OCI-LY1 (cell line): ENCODE results near the gene CBX4.

ENCODE experiments used
- H2AFZ ChIP-seq: fragments of 200-600 bp; sonication (generic), shearing (Covaris generic); 2 replicates; pipeline ENCODE4 v1.6.0; 2014; ENCODE audit warnings: antibody characterized with exemption, mild to moderate bottlenecking, low read length
- H3F3A ChIP-seq: fragments of 200-600 bp; sonication (generic), shearing (Covaris generic); 2 replicates; pipeline ENCODE4 v1.6.0; 2014; ENCODE audit warnings: mild to moderate bottlenecking, antibody characterized with exemption, low read length, moderate library complexity; ENCODE audit not compliant: insufficient read depth
- H3K27ac ChIP-seq: fragments of 200-600 bp; sonication (generic); 2 replicates; pipeline ENCODE4 v1.5.1; 2014; ENCODE audit warnings: low read length, mixed run types, mild to moderate bottlenecking, low read depth; ENCODE audit not compliant: poor library complexity, severe bottlenecking
- H3K27me3 ChIP-seq: fragments of 200-600 bp; sonication (generic); 2 replicates; pipeline ENCODE4 v1.6.0; 2014; ENCODE audit warnings: antibody characterized with exemption, mild to moderate bottlenecking, low read length, moderate library complexity; ENCODE audit not compliant: insufficient read depth
- H3K36me3 ChIP-seq: fragments of 200-600 bp; sonication (generic); 2 replicates; pipeline ENCODE4 v1.6.1; 2014; ENCODE audit warnings: mild to moderate bottlenecking, antibody characterized with exemption, low read length, moderate library complexity, mixed read lengths; ENCODE audit not compliant: insufficient read depth
- H3K4me1 ChIP-seq: fragments of 200-600 bp; sonication (generic); 2 replicates; pipeline ENCODE4 v1.5.1; 2014; ENCODE audit warnings: mild to moderate bottlenecking, low read length, moderate library complexity; ENCODE audit not compliant: insufficient read depth, severe bottlenecking
- H3K4me2 ChIP-seq: fragments of 200-600 bp; sonication (generic), shearing (Covaris generic); 2 replicates; pipeline ENCODE4 v1.6.1; 2014; ENCODE audit warnings: low read length
- H3K4me3 ChIP-seq: fragments of 200-600 bp; sonication (generic); 2 replicates; pipeline ENCODE4 v1.5.1; 2014; ENCODE audit warnings: low read length, low read depth, mild to moderate bottlenecking, mixed read lengths; ENCODE audit not compliant: poor library complexity, severe bottlenecking
- H3K79me2 ChIP-seq: fragments of 200-600 bp; shearing (Covaris generic); 2 replicates; pipeline ENCODE4 v1.6.1; 2016; ENCODE audit warnings: mixed run types, low read length, mixed read lengths; ENCODE audit not compliant: insufficient read depth
- H3K9ac ChIP-seq: fragments of 200-600 bp; sonication (generic), shearing (Covaris generic); 2 replicates; pipeline ENCODE4 v1.6.1; 2014; ENCODE audit warnings: mild to moderate bottlenecking, low read length, mixed read lengths
- H3K9me2 ChIP-seq: fragments of 200-600 bp; sonication (generic), shearing (Covaris generic); 2 replicates; pipeline ENCODE4 v1.6.1; 2014; ENCODE audit warnings: low read depth, mild to moderate bottlenecking, low read length, mixed read lengths
- H3K9me3 ChIP-seq: fragments of 200-600 bp; shearing (Covaris generic); 2 replicates; pipeline ENCODE4 v1.6.1; 2014; ENCODE audit warnings: low read length, mixed read lengths
- H4K20me1 ChIP-seq: fragments of 200-600 bp; sonication (generic), shearing (Covaris generic); 2 replicates; pipeline ENCODE4 v1.6.0; 2016; ENCODE audit warnings: mild to moderate bottlenecking, low read length; ENCODE audit not compliant: insufficient read depth
- EZH2 ChIP-seq: fragments of 200-600 bp; sonication (generic), shearing (Covaris generic); IDR thresholded peaks from 2 replicates; pipeline ENCODE4 v1.8.0; 2017; ENCODE audit warnings: borderline replicate concordance, mixed run types, mild to moderate bottlenecking, antibody characterized with exemption, low read length, moderate library complexity, mixed read lengths
- TF ChIP-seq, protein P1 (sequence below): fragments of 200-600 bp; sonication (generic), shearing (Covaris generic); IDR thresholded peaks from 2 replicates; pipeline ENCODE4 v1.5.1; 2017; ENCODE audit warnings: mild to moderate bottlenecking, antibody characterized with exemption, low read length, moderate library complexity, mixed read lengths

The CBX4 gene

DNA sequence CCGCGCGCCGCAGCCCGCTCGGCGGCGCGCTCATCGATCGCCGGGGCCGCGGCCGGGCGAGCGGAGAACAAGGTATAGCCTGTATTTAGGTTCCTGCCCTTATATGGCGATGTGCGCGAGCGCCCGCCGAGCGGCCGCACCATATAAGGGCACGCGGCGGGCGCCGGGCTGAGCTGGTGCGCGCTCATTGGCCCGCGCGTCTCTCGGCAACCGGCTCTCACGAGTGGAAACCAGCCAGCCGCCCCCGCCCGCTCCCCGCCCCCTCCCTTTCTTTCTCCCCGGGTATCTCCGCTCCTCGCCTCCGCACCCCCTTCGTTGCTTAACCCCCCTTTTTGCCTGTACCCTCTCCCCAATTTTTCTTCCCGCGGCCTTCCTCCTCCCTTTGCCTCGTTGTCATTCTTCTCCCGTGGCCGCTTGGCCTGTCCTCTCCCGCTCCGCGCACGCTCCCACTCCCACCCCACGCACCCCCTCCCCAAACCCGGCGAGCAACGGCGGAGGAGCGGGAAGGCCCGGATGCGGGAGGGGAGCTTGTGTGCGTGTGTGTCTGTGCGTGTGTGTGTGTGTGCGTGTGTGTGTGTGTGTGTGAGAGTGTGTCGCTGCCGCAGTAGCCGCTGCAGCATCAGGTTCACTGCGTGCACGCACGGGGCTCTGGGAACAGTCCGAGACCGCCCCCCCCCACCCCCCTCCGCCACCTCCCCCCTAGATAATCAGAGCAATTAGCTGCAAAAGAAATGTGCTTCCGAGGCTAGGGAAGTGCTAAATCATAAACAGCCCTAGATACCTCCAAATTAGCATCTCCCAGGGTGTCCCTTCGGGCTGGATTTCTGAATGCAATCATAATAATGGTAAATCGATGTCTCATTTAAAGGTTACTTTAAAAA lies 28.9 kb downstream of the CBX4 start:
- Histone ChIP-seq H2AFZ (no peak overlapping the region), H3K4me3 (peak overlapping the region; percentile 67), H3K36me3 (no peaks in the 10 kb centered on the region), H3K27ac (peak overlapping the region; percentile 79), H3K9me3 (no peaks in the 10 kb centered on the region), H3K4me1 (peaks cover 38% of the 10 kb centered on the region), H3K9ac (peak overlapping the region; percentile 85), H4K20me1 (no peaks in the 10 kb centered on the region), H3K27me3 (no peaks in the 10 kb centered on the region), H3F3A (no peaks in the 10 kb centered on the region), H3K9me2 (no peaks in the 10 kb centered on the region), H3K79me2 (no peaks in the 10 kb centered on the region), H3K4me2 (peak overlapping the region; percentile 92)
- no peak for TF ChIP-seq EZH2
- TF ChIP-seq, protein P1, sequence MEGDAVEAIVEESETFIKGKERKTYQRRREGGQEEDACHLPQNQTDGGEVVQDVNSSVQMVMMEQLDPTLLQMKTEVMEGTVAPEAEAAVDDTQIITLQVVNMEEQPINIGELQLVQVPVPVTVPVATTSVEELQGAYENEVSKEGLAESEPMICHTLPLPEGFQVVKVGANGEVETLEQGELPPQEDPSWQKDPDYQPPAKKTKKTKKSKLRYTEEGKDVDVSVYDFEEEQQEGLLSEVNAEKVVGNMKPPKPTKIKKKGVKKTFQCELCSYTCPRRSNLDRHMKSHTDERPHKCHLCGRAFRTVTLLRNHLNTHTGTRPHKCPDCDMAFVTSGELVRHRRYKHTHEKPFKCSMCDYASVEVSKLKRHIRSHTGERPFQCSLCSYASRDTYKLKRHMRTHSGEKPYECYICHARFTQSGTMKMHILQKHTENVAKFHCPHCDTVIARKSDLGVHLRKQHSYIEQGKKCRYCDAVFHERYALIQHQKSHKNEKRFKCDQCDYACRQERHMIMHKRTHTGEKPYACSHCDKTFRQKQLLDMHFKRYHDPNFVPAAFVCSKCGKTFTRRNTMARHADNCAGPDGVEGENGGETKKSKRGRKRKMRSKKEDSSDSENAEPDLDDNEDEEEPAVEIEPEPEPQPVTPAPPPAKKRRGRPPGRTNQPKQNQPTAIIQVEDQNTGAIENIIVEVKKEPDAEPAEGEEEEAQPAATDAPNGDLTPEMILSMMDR = no peak

DNA sequence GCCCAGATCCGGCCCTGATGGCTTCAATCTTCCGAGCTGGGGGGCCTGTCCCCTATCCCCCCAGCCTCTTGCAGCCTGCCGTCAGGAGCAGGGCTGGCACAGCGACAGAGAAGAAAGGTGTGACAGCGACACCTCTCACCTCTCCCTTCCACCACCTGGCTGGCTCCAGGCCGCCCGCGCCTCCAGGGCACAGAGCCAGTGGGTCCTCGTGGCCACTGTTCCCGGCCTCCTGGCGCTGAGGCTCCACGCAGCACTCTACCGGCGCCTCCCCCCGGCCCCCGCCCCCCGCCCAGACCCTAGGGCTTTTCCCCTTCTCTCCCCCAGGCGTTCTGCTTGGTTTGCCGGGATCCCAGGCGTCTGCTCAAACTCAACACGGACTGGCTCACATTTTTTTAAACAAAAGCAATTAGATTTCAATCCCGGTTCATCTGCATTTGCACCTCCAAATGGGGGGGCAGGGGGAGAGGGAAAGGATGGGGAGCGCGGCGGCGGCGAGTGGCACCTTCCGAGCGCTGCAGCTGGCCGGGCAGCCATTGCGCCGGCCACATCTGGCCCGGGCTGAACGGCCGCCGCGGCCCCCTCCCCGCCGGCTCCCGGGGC lies 29.6 kb downstream of the CBX4 start:
- H3K79me2 ChIP-seq = no peaks in the 10 kb centered on the region
- no peak overlapping the region for H2AFZ ChIP-seq
- H3F3A ChIP-seq = no peaks in the 10 kb centered on the region
- no peaks in the 10 kb centered on the region for H3K9me3 ChIP-seq
- no peaks in the 10 kb centered on the region for H3K9me2 ChIP-seq
- no peak overlapping the region for H3K27ac ChIP-seq
- H3K4me1 ChIP-seq = peaks cover 43% of the 10 kb centered on the region
- H3K4me3 ChIP-seq = peak overlapping the region; percentile 40
- H3K4me2 ChIP-seq = peak overlapping the region; percentile 59
- peak overlapping the region; percentile 44; the same call in 1 of the 2 replicates for H3K9ac ChIP-seq
- TF ChIP-seq, protein P1 = no peak
- no peak for TF ChIP-seq EZH2
- H4K20me1 ChIP-seq = no peaks in the 10 kb centered on the region
- H3K36me3 ChIP-seq = no peaks in the 10 kb centered on the region
- H3K27me3 ChIP-seq = no peaks in the 10 kb centered on the region

DNA sequence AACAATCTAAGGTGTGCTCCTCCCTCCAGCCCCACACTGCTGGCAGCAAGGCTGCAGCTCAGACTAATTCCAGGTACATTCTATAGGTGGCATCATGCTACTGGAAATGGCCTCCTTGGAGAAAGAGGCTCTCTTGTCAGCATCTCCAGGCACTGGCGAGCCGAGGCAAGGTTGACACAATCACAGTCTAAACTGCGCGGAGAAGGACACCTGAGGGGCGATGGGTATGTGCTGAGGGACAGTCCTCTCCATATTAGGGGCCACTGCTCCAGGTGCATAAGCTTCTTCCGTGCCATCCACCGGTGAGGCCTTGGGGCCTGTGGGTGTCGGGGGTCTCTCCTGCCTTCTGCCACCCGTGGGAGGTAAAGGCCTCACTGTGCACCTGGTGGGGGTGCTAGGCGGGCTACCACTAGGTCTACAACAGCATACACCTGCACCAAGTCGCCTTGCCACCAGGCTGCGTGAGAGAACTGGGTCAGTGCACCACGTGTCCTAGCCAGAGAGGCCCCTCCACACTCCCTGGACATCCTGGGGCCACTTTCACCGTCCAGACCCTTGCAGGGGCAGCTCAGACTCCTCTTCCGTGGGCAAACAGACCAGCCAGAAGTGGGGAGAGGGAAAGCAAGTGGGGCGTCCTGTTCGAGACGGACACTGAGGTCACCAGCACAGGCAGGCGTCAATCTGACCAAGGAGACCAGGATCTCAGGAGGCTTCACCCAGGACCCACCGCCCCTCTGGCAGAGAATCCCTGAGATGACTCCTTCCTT lies 30.3 kb downstream of the CBX4 start:
- Histone ChIP-seq H3K9me3 (no peaks in the 10 kb centered on the region), H3F3A (no peaks in the 10 kb centered on the region), H3K9ac (no peak overlapping the region; the same call in 1 of the 2 replicates), H3K4me3 (no peak overlapping the region), H3K27me3 (no peaks in the 10 kb centered on the region), H2AFZ (no peak overlapping the region), H3K79me2 (no peaks in the 10 kb centered on the region), H3K4me1 (peaks cover 44% of the 10 kb centered on the region), H3K4me2 (peak overlapping the region; percentile 0; the same call in 1 of the 2 replicates), H3K27ac (no peak overlapping the region), H3K9me2 (no peaks in the 10 kb centered on the region), H4K20me1 (no peaks in the 10 kb centered on the region), H3K36me3 (no peaks in the 10 kb centered on the region)
- TF ChIP-seq EZH2 = no peak
- TF ChIP-seq, protein P1 = peak; percentile 56
